ENCODE data around the gene EFEMP1. TPM values are rescaled to one million over a fixed set of nuclear protein-coding genes. Genes with fewer than 3 reads are reported as not detected.

The EFEMP1 gene, protein sequence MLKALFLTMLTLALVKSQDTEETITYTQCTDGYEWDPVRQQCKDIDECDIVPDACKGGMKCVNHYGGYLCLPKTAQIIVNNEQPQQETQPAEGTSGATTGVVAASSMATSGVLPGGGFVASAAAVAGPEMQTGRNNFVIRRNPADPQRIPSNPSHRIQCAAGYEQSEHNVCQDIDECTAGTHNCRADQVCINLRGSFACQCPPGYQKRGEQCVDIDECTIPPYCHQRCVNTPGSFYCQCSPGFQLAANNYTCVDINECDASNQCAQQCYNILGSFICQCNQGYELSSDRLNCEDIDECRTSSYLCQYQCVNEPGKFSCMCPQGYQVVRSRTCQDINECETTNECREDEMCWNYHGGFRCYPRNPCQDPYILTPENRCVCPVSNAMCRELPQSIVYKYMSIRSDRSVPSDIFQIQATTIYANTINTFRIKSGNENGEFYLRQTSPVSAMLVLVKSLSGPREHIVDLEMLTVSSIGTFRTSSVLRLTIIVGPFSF
- 100 to 1,000 TPM in 1 of 2 donors, 10 to 100 TPM in 1; 25.1 to 129 TPM for total RNA-seq

GRCh38 chr2:55923091-55923981, at the start of gene EFEMP1:
TSS of gene EFEMP1 (minus strand) at chr2:55923782. CDS start at chr2:55922440, 1,342 bp downstream.
- Histone ChIP-seq H3K27me3 (no peaks in the 10 kb centered on the region), H3K4me3 (peak within 1 kb of the TSS; percentile 18 to 49), H3K27ac (peak within 1 kb of the TSS in 3 of 4 donors; percentile 37 to 43 (median 38)), H3K9me3 (no peaks in the 10 kb centered on the region), H3K4me1 (peaks cover 16% of the 10 kb centered on the region), H3K36me3 (replicated peaks in 1 of 2; ENCODE audit: insufficient read depth in 1 of 2, low read depth in 2 of 2) (no peaks in the 10 kb centered on the region)
- 2 to 3% methylated on average over 33 to 69 of the region's 70 CpGs for WGBS, 2 donors
- DNase-seq = peak; percentile 62 to 69 (median 66)
- peak; percentile 92 for ATAC-seq
- TF ChIP-seq, protein P1, sequence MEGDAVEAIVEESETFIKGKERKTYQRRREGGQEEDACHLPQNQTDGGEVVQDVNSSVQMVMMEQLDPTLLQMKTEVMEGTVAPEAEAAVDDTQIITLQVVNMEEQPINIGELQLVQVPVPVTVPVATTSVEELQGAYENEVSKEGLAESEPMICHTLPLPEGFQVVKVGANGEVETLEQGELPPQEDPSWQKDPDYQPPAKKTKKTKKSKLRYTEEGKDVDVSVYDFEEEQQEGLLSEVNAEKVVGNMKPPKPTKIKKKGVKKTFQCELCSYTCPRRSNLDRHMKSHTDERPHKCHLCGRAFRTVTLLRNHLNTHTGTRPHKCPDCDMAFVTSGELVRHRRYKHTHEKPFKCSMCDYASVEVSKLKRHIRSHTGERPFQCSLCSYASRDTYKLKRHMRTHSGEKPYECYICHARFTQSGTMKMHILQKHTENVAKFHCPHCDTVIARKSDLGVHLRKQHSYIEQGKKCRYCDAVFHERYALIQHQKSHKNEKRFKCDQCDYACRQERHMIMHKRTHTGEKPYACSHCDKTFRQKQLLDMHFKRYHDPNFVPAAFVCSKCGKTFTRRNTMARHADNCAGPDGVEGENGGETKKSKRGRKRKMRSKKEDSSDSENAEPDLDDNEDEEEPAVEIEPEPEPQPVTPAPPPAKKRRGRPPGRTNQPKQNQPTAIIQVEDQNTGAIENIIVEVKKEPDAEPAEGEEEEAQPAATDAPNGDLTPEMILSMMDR (IDR thresholded peaks at IDR 0.05) = peak in 1 of 7 experiments; percentile 23
- peak; percentile 26 to 38 (median 34) for TF ChIP-seq POLR2A (IDR thresholded peaks at IDR 0.05)
- intact Hi-C loops (cut with DNase I) = no loop called here

GRCh38 chr2:55970500-55970899, 46.9 kb upstream of the EFEMP1 start:
- no peak for ATAC-seq
- no peaks in the 10 kb centered on the region for H3K27me3 ChIP-seq

GRCh38 chr2:55968941-55969340, 45.4 kb upstream of the EFEMP1 start:
- 17 to 19% methylated on average over 1 of the region's 1 CpG for WGBS, 2 donors
- ATAC-seq = no peak
- Histone ChIP-seq H3K9me3 (no peaks in the 10 kb centered on the region), H3K4me1 (peaks cover 21% of the 10 kb centered on the region), H3K4me3 (no peak overlapping the region), H3K27ac (no peak overlapping the region), H3K27me3 (no peaks in the 10 kb centered on the region), H3K36me3 (replicated peaks in 1 of 2; ENCODE audit: insufficient read depth in 1 of 2, low read depth in 2 of 2) (no peaks in the 10 kb centered on the region)
- intact Hi-C loops (cut with DNase I) = loop anchor here (10.0 kb wide), 1 partner anchor 166 kb away; no protein-coding TSS in a partner anchor
- DNase-seq = no peak
- TF ChIP-seq POLR2A (IDR thresholded peaks at IDR 0.05) = no peak
- TF ChIP-seq, protein P1 (IDR thresholded peaks at IDR 0.05) = no peak

More at GRCh38 chr2:55970500-55970899, 46.9 kb upstream of the EFEMP1 start:
- H3K36me3 ChIP-seq (replicated peaks in 1 of 2; ENCODE audit: insufficient read depth in 1 of 2, low read depth in 2 of 2) = no peaks in the 10 kb centered on the region
- H3K9me3 ChIP-seq = no peaks in the 10 kb centered on the region
- no peak for TF ChIP-seq POLR2A (IDR thresholded peaks at IDR 0.05)
- TF ChIP-seq, protein P1 (IDR thresholded peaks at IDR 0.05) = no peak
- H3K27ac ChIP-seq = no peak overlapping the region
- no peak for DNase-seq
- no peak overlapping the region for H3K4me3 ChIP-seq
- intact Hi-C loops (cut with DNase I) = no loop called here
- WGBS, 2 donors = 82 to 84% methylated on average over 2 of the region's 2 CpGs
- H3K4me1 ChIP-seq = peaks cover 18% of the 10 kb centered on the region

DNA sequence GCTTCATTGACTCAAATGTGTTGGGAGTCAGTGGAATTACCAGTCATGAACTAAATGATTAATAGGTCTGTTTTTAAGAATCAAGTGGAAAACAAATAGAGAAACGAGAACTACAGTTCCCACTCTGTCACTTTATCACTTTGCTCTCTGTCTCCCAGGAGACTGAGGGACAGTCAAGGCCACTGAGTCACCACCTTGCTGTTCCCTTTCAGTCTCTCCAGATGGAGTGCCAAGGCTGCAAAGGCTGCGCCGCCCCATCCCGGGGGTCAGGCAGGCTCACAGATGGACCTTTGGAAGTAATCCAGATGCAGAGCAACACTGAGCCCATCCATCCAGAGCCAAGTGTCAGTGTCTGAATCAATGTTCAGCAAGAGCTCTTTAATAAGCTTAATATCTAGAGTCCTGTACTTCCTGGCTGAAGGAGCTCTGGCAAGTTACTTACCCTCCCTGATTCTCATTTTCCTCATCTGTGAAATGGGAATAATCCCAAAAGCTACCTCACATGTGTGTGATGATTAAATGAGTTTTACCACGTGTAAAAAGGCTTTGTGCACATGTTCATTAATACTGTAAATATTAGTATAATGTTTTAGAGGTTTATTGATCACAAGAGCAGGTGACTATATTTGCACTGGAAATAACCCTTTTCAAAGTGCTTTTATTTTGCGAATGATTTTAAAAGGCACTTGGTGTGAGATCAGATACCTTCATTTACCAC, 43.0 kb upstream of the EFEMP1 start:
- 9 to 19% methylated on average over 6 of the region's 6 CpGs for WGBS, 2 donors
- no peaks in the 10 kb centered on the region for H3K36me3 ChIP-seq (replicated peaks in 1 of 2; ENCODE audit: insufficient read depth in 1 of 2, low read depth in 2 of 2)
- peak overlapping the region in 3 of 4 donors; percentile 59 to 63 (median 61) for H3K27ac ChIP-seq
- H3K4me3 ChIP-seq = no peak overlapping the region
- no peaks in the 10 kb centered on the region for H3K9me3 ChIP-seq
- H3K4me1 ChIP-seq = peaks cover 21% of the 10 kb centered on the region
- DNase-seq (peak; percentile 67 to 88 (median 74)), ATAC-seq (peak; percentile 92)
- no peak for TF ChIP-seq POLR2A (IDR thresholded peaks at IDR 0.05)
- TF ChIP-seq, protein P1 (IDR thresholded peaks at IDR 0.05) = no peak
- no peaks in the 10 kb centered on the region for H3K27me3 ChIP-seq
- intact Hi-C loops (cut with DNase I) = loop anchor here (10.0 kb wide), 1 partner anchor 168 kb away; no protein-coding TSS in a partner anchor
